ENCODE data around the gene NUMA1. TPM values are rescaled to one million over a fixed set of nuclear protein-coding genes. Genes with fewer than 3 reads are reported as not detected.

Gene NUMA1
- total and polyA plus RNA-seq, 2 of the 13 experiments (the other 11 are each of a cell fraction or from before 2014, with no cell fraction given) = 57.3 to 60.2 TPM

GRCh38 chr11:72012897-72013721 is 67.2 kb downstream of the NUMA1 start:
- H3K27ac ChIP-seq (ENCODE audit: extremely low read length, insufficient read depth, low read length) = no peak overlapping the region
- ChIA-PET POLR2A (no interaction called here), CTCF (ENCODE audit: low intra/inter-chr PET ratio, low total read pairs) (no interaction called here)
- FAIRE-seq (no peak), ATAC-seq (no peak), DNase-seq (ENCODE audit: low spot score) (no peak)
- H3K4me1 ChIP-seq (ENCODE audit: insufficient read depth, low read length) = no peaks in the 10 kb centered on the region
- TF ChIP-seq AGO2 (optimal IDR thresholded peaks at IDR 0.05; ENCODE audit: low read depth, low read length) = peak; percentile 70
- TF ChIP-seq POLR2A (IDR thresholded peaks at IDR 0.05; ENCODE audit: insufficient read depth in 1 of 2, low read depth in 2 of 2, low read length in 2 of 2) = 0 out of 4 replicates have a peak, but pooled peaks of 1 of the 2 experiments have one; percentile 7
- no peak for TF ChIP-seq ZNF44 (CRISPR knock-in tag; IDR thresholded peaks at IDR 0.05)
- H2AFZ ChIP-seq (ENCODE audit: low read length) = no peak overlapping the region
- no peaks in the 10 kb centered on the region for H3K9me3 ChIP-seq (ENCODE audit: low read length)
- in situ Hi-C loops (cut with HindIII; ENCODE audit: extremely low pct_ligation_motif_present, low pct_unique_long_range_greater_than_20kb) (no loop called here), intact Hi-C loops (cut with micrococcal nuclease; ENCODE audit: unreplicated experiment) (no loop called here)
- WGBS (ENCODE audit: low lambda C conversion rate) = 98% methylated on average over 17 of the region's 33 CpGs
- no peaks in the 10 kb centered on the region for H3K79me2 ChIP-seq (ENCODE audit: insufficient read depth, low read length)
- H3K27me3 ChIP-seq (ENCODE audit: control insufficient read depth in 1 of 2, insufficient read depth in 2 of 2, low read length in 2 of 2) = no peaks in the 10 kb centered on the region
- H3K4me3 ChIP-seq (replicated peaks in 1 of 3; ENCODE audit: insufficient read depth in 1 of 3, low read depth in 2 of 3, low read length in 3 of 3) = no peak overlapping the region
- no TSS peak for BruUV-seq (replicated peaks)
- no peak overlapping the region for H3K4me2 ChIP-seq (ENCODE audit: low read depth, low read length)
- peaks cover 70 to 98% of the 10 kb centered on the region in 2 experiments for H3K36me3 ChIP-seq (replicated peaks in 1 of 2; ENCODE audit: control insufficient read depth in 1 of 2, insufficient read depth in 2 of 2, low read length in 2 of 2)
- no peaks in the 10 kb centered on the region for H4K20me1 ChIP-seq (ENCODE audit: insufficient read depth, low read length)
- H3K9ac ChIP-seq (ENCODE audit: insufficient read depth, low read depth, low read length) = no peak overlapping the region

DNA sequence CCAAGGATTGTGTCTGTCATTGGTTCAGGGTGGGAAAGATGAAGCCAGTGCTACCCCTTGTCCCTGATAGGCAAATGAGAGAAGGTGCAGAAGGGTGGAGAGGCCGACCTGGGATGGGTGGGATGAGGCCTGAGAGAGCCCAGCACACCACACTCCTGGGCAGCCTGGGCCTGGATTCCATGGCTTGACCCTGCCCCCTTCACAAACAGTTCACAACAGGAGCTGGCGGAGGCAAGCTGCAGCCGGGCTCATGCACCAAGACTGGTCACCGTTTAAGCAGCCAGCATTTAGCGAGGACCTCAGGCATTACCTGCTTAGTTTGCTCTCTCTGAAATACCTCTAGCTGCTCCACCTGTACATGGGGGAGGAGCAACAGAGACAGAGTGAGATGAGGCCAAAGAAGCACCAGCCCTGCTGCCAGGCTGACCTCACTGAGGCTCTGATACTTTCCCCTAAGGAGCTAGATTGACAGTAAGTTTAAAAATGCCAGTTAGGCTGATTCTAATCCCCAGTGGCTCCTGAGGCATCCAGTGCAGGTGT is 68.2 kb downstream of the NUMA1 start:
- in situ Hi-C loops (cut with HindIII; ENCODE audit: extremely low pct_ligation_motif_present, low pct_unique_long_range_greater_than_20kb) = no loop called here
- WGBS (ENCODE audit: low lambda C conversion rate) = 100% methylated on average over 1 of the region's 5 CpGs
- no TSS peak for BruUV-seq (replicated peaks)

More for the DNA sequence above, 68.2 kb downstream of the NUMA1 start:
- H3K36me3 ChIP-seq (replicated peaks in 1 of 2; ENCODE audit: control insufficient read depth in 1 of 2, insufficient read depth in 2 of 2, low read length in 2 of 2) = peaks cover 65 to 98% of the 10 kb centered on the region in 2 experiments
- no peaks in the 10 kb centered on the region for H3K79me2 ChIP-seq (ENCODE audit: insufficient read depth, low read length)
- H3K9me3 ChIP-seq (ENCODE audit: low read length) = no peaks in the 10 kb centered on the region
- no peaks in the 10 kb centered on the region for H3K4me1 ChIP-seq (ENCODE audit: insufficient read depth, low read length)
- no peak overlapping the region for H3K9ac ChIP-seq (ENCODE audit: insufficient read depth, low read depth, low read length)
- no peak overlapping the region for H2AFZ ChIP-seq (ENCODE audit: low read length)
- no peak for ATAC-seq
- H3K27me3 ChIP-seq (ENCODE audit: control insufficient read depth in 1 of 2, insufficient read depth in 2 of 2, low read length in 2 of 2) = no peaks in the 10 kb centered on the region
- intact Hi-C loops (cut with micrococcal nuclease; ENCODE audit: unreplicated experiment) = no loop called here
- FAIRE-seq = no peak
- no peak for DNase-seq (ENCODE audit: low spot score)
- H3K4me3 ChIP-seq (replicated peaks in 1 of 3; ENCODE audit: insufficient read depth in 1 of 3, low read depth in 2 of 3, low read length in 3 of 3) = no peak overlapping the region
- POLR2A ChIA-PET = no interaction called here
- TF ChIP-seq FOXK2 (IDR thresholded peaks at IDR 0.05) (no peak), ZNF260 (CRISPR knock-in tag; IDR thresholded peaks at IDR 0.05; ENCODE audit: borderline replicate concordance, low read depth) (no peak), NR2F2 (IDR thresholded peaks at IDR 0.05; ENCODE audit: borderline replicate concordance, low read depth) (no peak), AGO2 (optimal IDR thresholded peaks at IDR 0.05; ENCODE audit: low read depth, low read length) (no peak), FOXM1 (CRISPR knock-in tag; IDR thresholded peaks at IDR 0.05) (no peak), FOXO4 (CRISPR knock-in tag; conservative IDR thresholded peaks at IDR 0.05) (0 out of 2 replicates have a peak, but pooled peaks have one; percentile 40)
- no peak overlapping the region for H3K27ac ChIP-seq (ENCODE audit: extremely low read length, insufficient read depth, low read length)
- no peak overlapping the region for H3K4me2 ChIP-seq (ENCODE audit: low read depth, low read length)
- CTCF ChIA-PET (ENCODE audit: low intra/inter-chr PET ratio, low total read pairs) = no interaction called here
- H4K20me1 ChIP-seq (ENCODE audit: insufficient read depth, low read length) = no peaks in the 10 kb centered on the region
